Neural cell (in vitro differentiated cells): ENCODE measurements around the gene POLR2B. TPM values are rescaled to one million over a fixed set of nuclear protein-coding genes. Genes with fewer than 3 reads are reported as not detected.

Experiments
- H2AFZ ChIP-seq: fragments of 200-600, 300-800 bp; sonication (generic), shearing (Covaris generic); 2 replicates; pipeline ENCODE4 v1.6.0; 2014; ENCODE audit warnings: low read depth, mild to moderate bottlenecking, antibody characterized with exemption, low read length, moderate library complexity
- H3F3A ChIP-seq: fragments of 200-600 bp; shearing (Covaris generic); 2 replicates; pipeline ENCODE4 v1.6.1; 2016; ENCODE audit warnings: mild to moderate bottlenecking, moderate library complexity, mixed read lengths, antibody characterized with exemption, low read length; ENCODE audit not compliant: insufficient read depth, poor library complexity, severe bottlenecking
- H3K27ac ChIP-seq: fragments of 200-600, 300-800 bp; sonication (generic), shearing (Covaris generic); 2 replicates; pipeline ENCODE4 v1.5.1; 2014; ENCODE audit warnings: mild to moderate bottlenecking, low read length, moderate library complexity
- H3K27me3 ChIP-seq: fragments of 300-800, 200-600 bp; sonication (generic), shearing (Covaris generic); 2 replicates; pipeline ENCODE4 v1.6.0; 2014; ENCODE audit warnings: mild to moderate bottlenecking, low read depth, low read length, moderate library complexity; ENCODE audit not compliant: insufficient read depth
- H3K36me3 ChIP-seq: fragments of 300-800, 200-600 bp; sonication (generic), shearing (Covaris generic); 2 replicates; pipeline ENCODE4 v1.5.1; 2014; ENCODE audit warnings: mild to moderate bottlenecking, antibody characterized with exemption, low read length, moderate library complexity; ENCODE audit not compliant: insufficient read depth
- H3K4me2 ChIP-seq: fragments of 300-800, 200-600 bp; sonication (generic), shearing (Covaris generic); 2 replicates; pipeline ENCODE4 v1.6.0; 2014; ENCODE audit warnings: mild to moderate bottlenecking, low read length
- H3K4me3 ChIP-seq: fragments of 300-800, 200-600 bp; sonication (generic), shearing (Covaris generic); 2 replicates; pipeline ENCODE4 v1.5.1; 2014; ENCODE audit warnings: mild to moderate bottlenecking, low read length, moderate library complexity
- H3K79me2 ChIP-seq: fragments of 200-600 bp; shearing (Covaris generic); replicated peaks from 2 replicates; pipeline ENCODE4 v1.6.0; 2014; ENCODE audit warnings: mild to moderate bottlenecking, low read length, moderate library complexity; ENCODE audit not compliant: insufficient read depth
- H3K9ac ChIP-seq: fragments of 300-800, 200-600 bp; sonication (generic), shearing (Covaris generic); 2 replicates; pipeline ENCODE4 v1.6.1; 2016; ENCODE audit warnings: mild to moderate bottlenecking, low read length, mixed read lengths
- H3K9me2 ChIP-seq: fragments of 200-600 bp; shearing (Covaris generic); 2 replicates; pipeline ENCODE4 v1.6.1; 2016; ENCODE audit warnings: mild to moderate bottlenecking, low read length, mixed read lengths; ENCODE audit not compliant: insufficient read depth
- H3K9me3 ChIP-seq: fragments of 200-600, 300-800 bp; sonication (generic), shearing (Covaris generic); 2 replicates; pipeline ENCODE4 v1.6.1; 2016; ENCODE audit warnings: mild to moderate bottlenecking, mixed run types, low read length, moderate library complexity, mixed read lengths
- H4K20me1 ChIP-seq: fragments of 200-600 bp; shearing (Covaris generic); 2 replicates; pipeline ENCODE4 v1.6.1; 2016; ENCODE audit warnings: mild to moderate bottlenecking, mixed run types; ENCODE audit not compliant: insufficient read depth
- EZH2 ChIP-seq: fragments of 200-600, 300-800 bp; shearing (Covaris generic), sonication (generic); IDR thresholded peaks from 2 replicates; pipeline ENCODE4 v1.6.1; 2014; ENCODE audit warnings: antibody characterized with exemption, low read length, borderline replicate concordance, mild to moderate bottlenecking; ENCODE audit not compliant: insufficient read depth, poor library complexity, severe bottlenecking
- POLR2AphosphoS5 ChIP-seq: IDR thresholded peaks from 2 replicates; pipeline ENCODE4 v1.6.1; 2012
- RAD21 ChIP-seq: fragments of 450-650 bp; conservative IDR thresholded peaks from 2 replicates; pipeline ENCODE4 v1.6.1; 2014; ENCODE audit warnings: antibody characterized with exemption, mild to moderate bottlenecking, moderate library complexity
- SMC3 ChIP-seq: fragments of 450-650 bp; conservative IDR thresholded peaks from 2 replicates; pipeline ENCODE4 v1.6.1; 2014; ENCODE audit warnings: antibody characterized with exemption, mild to moderate bottlenecking, moderate library complexity; ENCODE audit not compliant: poor library complexity
- TAF1 ChIP-seq: IDR thresholded peaks from 2 replicates; pipeline ENCODE4 v1.6.1; 2012; ENCODE audit warnings: low read depth
- polyA plus RNA-seq: library from polyadenylated mRNA; depleted of rRNA; stranded (reverse); fragments of >200 nt; gene quantifications from 2 replicates; pipeline ENCODE4 v1.2.3, GENCODE V29; 2014
- TF ChIP-seq, protein P1 (sequence below): fragments of 450-650 bp; IDR thresholded peaks from 2 replicates; pipeline ENCODE4 v1.5.1; 2014; ENCODE audit warnings: antibody characterized with exemption, mild to moderate bottlenecking, moderate library complexity; ENCODE audit not compliant: poor library complexity, severe bottlenecking
- TF ChIP-seq, protein P2 (sequence below): IDR thresholded peaks from 2 replicates; pipeline ENCODE4 v1.6.1; 2012; ENCODE audit warnings: borderline replicate concordance

The POLR2B gene
- polyA plus RNA-seq, 1 donor from 2014 or later = 300 TPM

DNA sequence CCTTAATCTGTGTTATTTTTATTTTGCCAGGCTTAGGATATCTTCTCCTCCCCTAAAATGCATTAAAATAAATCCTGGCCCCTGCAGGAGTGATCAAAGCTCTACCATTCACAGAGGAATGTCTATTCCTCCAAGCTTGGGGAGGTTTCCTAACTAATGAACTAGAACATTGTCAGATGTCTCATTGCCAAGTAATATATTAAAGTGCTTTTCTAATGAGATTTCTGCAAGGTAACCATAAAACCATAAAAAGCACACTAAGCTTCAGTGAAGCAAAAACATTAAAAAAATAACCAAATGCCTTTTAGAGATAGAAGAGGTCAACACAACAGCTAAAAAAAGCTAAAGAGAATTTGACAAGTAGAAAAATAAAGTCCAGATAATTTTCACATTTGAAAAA, 96.7 kb downstream of the POLR2B start:
- no peak overlapping the region for H3K27ac ChIP-seq
- H3K36me3 ChIP-seq = no peaks in the 10 kb centered on the region
- no peak overlapping the region for H3K4me2 ChIP-seq
- no peaks in the 10 kb centered on the region for H3K9me2 ChIP-seq
- H3K9me3 ChIP-seq = no peaks in the 10 kb centered on the region
- no peaks in the 10 kb centered on the region for H3K27me3 ChIP-seq
- no peak overlapping the region for H3K4me3 ChIP-seq
- no peaks in the 10 kb centered on the region for H4K20me1 ChIP-seq
- H3F3A ChIP-seq = no peaks in the 10 kb centered on the region
- no peaks in the 10 kb centered on the region for H3K79me2 ChIP-seq
- no peak overlapping the region for H3K9ac ChIP-seq
- no peak overlapping the region for H2AFZ ChIP-seq
- TF ChIP-seq RAD21 (no peak), TAF1 (no peak)

DNA sequence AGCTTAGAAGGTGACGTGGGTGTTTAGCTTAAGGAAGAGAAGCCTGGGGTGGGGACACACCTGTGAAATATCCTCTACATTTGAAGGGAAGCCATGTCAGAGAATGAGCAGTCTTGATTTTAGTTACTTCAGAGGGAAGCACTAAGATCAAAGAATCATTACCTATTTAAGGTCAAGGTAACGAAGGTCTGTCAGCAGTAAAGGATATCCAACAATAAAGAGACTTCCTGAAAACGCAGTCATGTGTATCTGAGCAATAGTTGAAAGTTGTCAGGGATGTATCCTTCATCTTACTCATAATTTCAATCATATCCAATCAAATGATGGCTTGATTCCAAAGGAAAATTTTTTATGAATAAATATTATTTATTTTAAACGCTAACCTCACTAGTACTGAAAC, 98.0 kb downstream of the POLR2B start:
- Histone ChIP-seq H3K4me3 (no peak overlapping the region), H3K36me3 (no peaks in the 10 kb centered on the region), H3K9ac (no peak overlapping the region), H3K9me3 (no peaks in the 10 kb centered on the region), H3F3A (no peaks in the 10 kb centered on the region), H3K9me2 (no peaks in the 10 kb centered on the region), H3K27ac (no peak overlapping the region), H2AFZ (no peak overlapping the region), H3K4me2 (no peak overlapping the region), H3K79me2 (no peaks in the 10 kb centered on the region), H4K20me1 (no peaks in the 10 kb centered on the region), H3K27me3 (no peaks in the 10 kb centered on the region)
- TF ChIP-seq, protein P1, sequence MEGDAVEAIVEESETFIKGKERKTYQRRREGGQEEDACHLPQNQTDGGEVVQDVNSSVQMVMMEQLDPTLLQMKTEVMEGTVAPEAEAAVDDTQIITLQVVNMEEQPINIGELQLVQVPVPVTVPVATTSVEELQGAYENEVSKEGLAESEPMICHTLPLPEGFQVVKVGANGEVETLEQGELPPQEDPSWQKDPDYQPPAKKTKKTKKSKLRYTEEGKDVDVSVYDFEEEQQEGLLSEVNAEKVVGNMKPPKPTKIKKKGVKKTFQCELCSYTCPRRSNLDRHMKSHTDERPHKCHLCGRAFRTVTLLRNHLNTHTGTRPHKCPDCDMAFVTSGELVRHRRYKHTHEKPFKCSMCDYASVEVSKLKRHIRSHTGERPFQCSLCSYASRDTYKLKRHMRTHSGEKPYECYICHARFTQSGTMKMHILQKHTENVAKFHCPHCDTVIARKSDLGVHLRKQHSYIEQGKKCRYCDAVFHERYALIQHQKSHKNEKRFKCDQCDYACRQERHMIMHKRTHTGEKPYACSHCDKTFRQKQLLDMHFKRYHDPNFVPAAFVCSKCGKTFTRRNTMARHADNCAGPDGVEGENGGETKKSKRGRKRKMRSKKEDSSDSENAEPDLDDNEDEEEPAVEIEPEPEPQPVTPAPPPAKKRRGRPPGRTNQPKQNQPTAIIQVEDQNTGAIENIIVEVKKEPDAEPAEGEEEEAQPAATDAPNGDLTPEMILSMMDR = no peak
- TF ChIP-seq POLR2AphosphoS5 (no peak), SMC3 (no peak), EZH2 (no peak), TAF1 (no peak), RAD21 (no peak)
- TF ChIP-seq, protein P2, sequence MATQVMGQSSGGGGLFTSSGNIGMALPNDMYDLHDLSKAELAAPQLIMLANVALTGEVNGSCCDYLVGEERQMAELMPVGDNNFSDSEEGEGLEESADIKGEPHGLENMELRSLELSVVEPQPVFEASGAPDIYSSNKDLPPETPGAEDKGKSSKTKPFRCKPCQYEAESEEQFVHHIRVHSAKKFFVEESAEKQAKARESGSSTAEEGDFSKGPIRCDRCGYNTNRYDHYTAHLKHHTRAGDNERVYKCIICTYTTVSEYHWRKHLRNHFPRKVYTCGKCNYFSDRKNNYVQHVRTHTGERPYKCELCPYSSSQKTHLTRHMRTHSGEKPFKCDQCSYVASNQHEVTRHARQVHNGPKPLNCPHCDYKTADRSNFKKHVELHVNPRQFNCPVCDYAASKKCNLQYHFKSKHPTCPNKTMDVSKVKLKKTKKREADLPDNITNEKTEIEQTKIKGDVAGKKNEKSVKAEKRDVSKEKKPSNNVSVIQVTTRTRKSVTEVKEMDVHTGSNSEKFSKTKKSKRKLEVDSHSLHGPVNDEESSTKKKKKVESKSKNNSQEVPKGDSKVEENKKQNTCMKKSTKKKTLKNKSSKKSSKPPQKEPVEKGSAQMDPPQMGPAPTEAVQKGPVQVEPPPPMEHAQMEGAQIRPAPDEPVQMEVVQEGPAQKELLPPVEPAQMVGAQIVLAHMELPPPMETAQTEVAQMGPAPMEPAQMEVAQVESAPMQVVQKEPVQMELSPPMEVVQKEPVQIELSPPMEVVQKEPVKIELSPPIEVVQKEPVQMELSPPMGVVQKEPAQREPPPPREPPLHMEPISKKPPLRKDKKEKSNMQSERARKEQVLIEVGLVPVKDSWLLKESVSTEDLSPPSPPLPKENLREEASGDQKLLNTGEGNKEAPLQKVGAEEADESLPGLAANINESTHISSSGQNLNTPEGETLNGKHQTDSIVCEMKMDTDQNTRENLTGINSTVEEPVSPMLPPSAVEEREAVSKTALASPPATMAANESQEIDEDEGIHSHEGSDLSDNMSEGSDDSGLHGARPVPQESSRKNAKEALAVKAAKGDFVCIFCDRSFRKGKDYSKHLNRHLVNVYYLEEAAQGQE = no peak

DNA sequence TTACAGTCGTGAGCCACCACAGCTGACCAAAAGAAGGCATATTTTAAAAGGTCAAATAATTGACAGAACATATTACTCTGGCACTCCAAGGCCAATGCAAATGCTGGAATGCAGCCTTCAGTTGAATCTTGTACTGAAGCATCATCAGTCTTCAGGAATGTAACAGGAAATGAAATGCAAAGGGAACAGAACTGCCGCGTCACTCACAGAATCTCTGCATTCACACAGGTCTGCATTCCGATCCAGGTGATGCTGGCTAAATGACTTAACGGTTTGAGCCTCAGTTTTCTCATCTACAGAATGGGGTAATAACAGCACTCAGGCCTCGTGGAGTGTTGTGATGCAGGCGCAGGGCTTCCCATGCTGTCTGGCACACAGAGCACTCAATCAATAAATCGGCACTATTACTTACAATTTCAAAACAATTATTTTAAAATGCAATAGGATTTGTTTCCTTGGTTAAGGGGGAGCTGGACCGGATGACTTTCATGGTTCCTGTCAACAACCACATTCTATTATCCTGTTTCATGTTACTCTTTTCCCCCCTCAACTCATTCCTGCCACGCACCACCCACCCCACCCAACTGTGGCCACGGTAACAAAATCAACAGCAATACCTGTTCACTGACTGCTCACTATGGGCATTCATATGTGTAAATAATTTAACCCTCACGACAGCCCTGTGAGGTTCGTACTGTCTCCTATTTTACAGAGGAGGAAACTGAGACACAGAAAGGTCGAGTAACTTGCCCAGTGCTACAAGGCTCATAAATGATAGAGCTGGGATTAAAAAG, 99.1 kb downstream of the POLR2B start:
- no peak overlapping the region for H3K4me3 ChIP-seq
- no peaks in the 10 kb centered on the region for H3F3A ChIP-seq
- no peak overlapping the region for H3K27ac ChIP-seq
- no peak for TF ChIP-seq SMC3
- no peaks in the 10 kb centered on the region for H4K20me1 ChIP-seq
- H3K79me2 ChIP-seq = no peaks in the 10 kb centered on the region
- no peaks in the 10 kb centered on the region for H3K9me2 ChIP-seq
- H3K36me3 ChIP-seq = no peaks in the 10 kb centered on the region
- no peaks in the 10 kb centered on the region for H3K9me3 ChIP-seq
- H3K27me3 ChIP-seq = no peaks in the 10 kb centered on the region
- no peak overlapping the region for H3K4me2 ChIP-seq
- H3K9ac ChIP-seq = no peak overlapping the region
- no peak overlapping the region for H2AFZ ChIP-seq
